ENCODE results near the gene DHX36.
A peak's percentile ranks its signal among the peaks of the same experiment; 100 is the strongest.

Gene DHX36, protein sequence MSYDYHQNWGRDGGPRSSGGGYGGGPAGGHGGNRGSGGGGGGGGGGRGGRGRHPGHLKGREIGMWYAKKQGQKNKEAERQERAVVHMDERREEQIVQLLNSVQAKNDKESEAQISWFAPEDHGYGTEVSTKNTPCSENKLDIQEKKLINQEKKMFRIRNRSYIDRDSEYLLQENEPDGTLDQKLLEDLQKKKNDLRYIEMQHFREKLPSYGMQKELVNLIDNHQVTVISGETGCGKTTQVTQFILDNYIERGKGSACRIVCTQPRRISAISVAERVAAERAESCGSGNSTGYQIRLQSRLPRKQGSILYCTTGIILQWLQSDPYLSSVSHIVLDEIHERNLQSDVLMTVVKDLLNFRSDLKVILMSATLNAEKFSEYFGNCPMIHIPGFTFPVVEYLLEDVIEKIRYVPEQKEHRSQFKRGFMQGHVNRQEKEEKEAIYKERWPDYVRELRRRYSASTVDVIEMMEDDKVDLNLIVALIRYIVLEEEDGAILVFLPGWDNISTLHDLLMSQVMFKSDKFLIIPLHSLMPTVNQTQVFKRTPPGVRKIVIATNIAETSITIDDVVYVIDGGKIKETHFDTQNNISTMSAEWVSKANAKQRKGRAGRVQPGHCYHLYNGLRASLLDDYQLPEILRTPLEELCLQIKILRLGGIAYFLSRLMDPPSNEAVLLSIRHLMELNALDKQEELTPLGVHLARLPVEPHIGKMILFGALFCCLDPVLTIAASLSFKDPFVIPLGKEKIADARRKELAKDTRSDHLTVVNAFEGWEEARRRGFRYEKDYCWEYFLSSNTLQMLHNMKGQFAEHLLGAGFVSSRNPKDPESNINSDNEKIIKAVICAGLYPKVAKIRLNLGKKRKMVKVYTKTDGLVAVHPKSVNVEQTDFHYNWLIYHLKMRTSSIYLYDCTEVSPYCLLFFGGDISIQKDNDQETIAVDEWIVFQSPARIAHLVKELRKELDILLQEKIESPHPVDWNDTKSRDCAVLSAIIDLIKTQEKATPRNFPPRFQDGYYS

DNA sequence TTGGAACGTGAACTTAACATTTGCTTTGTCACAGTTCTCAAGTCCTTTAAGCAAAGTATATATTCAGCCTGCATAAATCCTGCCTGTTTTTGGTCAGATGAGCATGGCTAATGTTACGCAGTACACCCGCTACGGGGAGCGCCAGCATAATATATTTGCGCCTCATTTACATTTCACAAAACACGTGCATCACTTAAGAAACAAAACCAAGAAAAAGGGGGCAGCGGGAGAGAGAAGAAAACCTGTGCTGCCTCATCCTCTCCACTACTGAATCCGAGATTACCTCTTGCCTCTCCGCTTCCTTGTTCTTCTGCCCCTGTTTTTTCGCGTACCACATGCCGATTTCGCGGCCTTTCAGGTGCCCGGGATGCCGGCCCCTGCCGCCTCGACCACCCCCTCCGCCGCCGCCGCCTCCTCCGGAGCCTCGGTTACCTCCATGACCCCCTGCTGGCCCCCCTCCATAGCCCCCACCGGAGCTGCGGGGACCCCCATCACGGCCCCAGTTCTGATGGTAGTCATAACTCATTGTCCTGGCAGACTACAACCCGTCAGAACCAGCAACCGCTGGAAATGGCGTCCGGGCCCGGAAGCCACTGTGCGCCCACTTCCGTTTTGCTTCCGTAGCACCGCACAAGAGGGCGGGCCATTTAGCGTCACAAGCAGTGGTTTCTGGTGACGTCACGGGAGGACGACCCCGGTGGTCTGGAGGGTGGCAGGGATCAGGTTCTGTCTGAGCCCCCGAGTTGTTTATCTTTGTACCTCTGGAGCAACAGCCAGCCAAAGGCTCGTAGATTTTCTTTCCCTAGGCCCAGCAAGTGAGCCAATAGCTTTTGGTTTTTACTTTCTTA, at the start of gene DHX36:
Gene DHX36, minus strand, starts transcription at position 597 of the 848 bp plus-strand sequence. Its CDS starts 71 bp downstream, at position 526.
- DNase-seq (ENCODE audit: low spot score), result peak; percentile 88

DNA sequence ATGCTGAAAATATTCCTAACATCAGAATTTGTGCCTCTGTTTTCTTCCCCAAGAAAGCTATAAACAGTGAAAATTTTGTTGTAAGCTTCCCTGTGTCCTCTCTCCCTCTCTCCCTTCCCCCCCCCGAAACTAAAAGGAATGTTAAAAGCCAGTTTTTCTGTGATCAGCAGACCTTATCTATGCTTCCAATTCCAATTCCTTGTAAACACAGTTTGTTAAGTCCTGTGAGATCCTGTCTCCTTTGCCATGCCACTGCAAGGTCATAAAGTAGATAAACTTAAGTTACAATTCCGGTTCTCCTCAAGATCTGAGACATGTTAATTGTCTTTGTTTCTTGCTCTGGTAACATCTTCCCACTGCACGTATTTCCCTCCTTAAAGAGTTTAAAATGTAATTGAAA, 42.9 kb upstream of the DHX36 start:
- no peak for DNase-seq (ENCODE audit: low spot score)

DNA sequence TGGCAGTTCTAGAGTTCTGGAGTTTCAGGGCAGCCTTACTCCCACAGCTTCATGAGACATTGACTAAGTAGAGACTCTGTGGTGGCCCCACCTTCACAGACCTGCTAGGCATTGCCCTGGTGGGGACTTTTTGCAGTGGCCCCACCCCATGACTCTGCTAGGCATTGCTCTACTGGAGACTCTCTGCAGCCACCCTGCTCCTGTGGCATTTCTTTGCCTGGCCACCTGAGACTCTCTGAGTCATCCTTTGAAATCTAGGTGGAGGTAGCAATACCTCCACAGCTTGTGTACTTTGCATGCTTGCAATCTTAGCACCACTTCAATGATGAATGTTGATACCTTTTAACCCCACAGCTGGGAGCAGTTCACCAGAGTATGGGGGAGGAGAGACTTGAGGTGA, 40.6 kb upstream of the DHX36 start:
- peak; percentile 44 for DNase-seq (ENCODE audit: low spot score)

DNA sequence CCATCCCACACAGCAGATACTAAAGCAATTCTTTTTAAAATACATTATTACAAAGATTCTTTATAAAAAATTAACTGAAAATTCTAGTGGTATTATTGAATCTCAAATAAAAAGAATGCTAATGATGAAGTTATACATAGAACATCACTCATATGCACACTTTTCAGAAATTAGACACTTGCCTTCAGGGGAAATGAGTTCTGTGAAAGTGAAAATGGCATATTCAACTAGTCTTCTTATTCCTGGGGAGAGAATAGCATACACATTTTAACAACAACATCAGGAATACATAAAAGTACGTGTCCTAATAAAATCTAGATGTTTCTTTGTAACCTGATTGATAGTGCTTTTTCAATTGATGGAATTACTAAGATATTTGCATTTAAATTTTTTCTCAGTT, 36.8 kb upstream of the DHX36 start:
- DNase-seq (ENCODE audit: low spot score), result no peak

DNA sequence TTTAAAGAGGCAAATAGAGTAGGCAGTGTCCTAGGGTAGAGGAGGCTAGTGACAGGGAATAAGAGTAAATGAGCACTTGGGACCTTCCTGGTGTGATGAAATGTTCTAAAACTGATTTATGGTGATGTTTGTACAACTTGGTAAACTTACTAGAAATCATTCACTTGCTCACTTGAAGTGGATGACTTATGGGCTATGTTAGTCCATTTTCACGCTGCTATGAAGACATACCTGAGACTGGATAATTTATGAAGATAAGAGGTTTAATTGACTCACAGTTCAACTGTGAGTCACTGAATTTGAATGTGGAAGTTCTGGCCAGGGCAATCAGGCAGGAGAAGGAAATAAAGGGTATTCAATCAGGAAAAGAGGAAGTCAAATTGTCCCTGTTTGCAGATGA, 31.7 kb upstream of the DHX36 start:
- peak; percentile 85 for DNase-seq (ENCODE audit: low spot score)

DNA sequence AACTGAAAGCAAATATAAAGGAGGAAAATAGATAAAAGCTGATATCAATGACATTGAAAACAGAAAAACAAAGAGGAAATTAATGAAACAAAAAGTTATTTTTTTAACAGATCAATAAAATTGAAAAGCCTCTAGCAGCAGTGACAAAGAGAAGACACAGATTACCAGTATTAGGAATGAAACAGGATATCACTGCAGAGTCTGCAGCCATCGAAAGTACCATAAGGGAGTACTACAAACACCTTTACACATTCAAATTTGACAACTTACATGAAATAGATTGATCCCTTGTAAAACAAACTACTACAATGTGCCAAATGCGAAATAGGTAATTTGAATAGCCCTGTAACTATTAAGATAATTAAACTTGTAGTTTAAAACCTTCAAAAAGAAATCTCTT, 24.9 kb upstream of the DHX36 start:
- no peak for DNase-seq (ENCODE audit: low spot score)

DNA sequence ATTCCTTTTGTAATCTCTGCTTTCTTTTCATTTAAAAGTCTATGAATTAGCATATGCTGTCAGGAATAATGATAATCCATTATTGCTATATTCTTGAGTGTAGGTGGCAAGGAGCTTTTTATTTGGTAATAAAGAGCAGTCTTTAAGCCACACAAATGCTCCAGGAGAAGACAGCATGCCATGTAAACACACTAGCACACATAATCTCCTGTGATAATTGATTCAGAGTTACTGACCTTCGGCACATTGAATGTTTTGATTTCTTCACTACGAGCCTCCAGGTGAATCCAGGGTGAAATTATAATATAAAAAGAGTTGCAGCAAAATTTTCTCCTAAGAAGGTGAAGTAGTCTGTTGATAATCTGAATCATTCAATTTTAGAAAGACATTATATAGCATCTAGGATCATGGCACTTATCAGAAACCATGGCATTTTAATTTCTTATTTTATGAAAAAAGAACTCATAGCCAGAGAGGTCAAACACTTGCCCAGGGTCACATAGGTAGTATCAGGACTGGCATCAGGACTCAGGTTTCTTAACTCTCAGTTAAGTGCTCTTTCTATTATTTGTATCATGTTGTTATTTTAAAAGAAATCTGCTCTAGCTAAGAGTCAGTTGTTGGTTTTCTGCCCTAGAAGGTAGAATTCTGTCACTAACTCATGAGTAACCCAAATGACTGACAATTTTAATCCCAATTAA, 21.3 kb upstream of the DHX36 start:
- DNase-seq (ENCODE audit: low spot score), result no peak

DNA sequence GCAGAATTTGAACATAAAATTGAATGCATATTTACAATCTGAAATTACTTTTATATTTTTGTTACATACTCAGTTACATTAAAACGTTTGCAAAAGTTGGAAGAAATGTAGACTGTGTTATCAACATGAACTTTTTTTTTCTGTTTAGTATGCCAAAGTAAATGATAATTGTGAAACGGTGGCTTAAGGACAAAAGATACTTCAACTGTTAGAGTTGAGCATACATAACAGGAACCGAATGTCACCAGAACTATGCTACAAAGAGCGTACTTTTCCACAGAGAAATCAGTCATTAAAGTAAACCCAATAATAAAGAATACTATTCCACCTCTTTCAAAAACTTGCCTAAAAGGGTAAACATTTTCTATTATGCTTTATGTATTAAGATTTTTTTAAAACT, 14.3 kb upstream of the DHX36 start:
- no peak for DNase-seq (ENCODE audit: low spot score)

DNA sequence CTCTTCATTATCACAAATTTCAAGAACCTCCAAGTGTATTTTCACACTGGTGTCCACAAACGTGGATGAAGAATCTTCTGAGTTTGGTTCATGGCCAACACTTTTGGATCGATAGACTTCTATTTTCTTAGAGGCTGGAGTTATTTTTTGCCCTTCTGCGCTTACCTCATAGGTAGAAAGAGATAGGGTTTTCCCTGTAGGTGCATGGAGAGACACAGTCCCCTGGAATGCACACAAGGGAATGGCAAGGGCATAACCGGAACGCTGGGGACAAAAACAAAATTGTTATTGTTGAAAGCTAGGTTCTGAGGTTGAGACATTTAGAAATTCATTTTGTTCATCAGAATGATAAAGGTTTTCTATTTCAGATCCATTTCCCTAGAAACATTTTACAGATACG, 13.7 kb upstream of the DHX36 start:
- DNase-seq (ENCODE audit: low spot score), result no peak

DNA sequence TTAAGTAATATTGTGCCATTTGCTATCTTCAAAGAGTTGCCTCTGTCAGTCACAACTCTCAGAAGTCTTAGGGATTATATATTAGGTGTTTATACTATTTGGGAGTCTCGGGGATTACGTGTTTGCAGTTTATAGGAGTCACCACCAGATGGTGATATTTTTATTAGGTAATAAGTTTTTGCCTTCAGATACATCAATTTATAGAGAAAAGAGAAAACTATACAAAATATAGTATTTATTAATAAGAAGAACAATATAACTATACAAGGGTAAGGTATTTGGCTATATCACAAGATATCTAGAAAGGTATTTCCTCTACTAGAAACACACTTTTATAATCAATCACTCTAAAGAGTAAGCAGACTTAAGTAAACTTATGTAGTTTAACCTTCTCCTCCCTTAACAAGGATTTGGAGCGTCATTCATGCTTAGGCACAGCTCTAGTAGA, 10.7 kb upstream of the DHX36 start:
- peak; percentile 48 for DNase-seq (ENCODE audit: low spot score)

DNA sequence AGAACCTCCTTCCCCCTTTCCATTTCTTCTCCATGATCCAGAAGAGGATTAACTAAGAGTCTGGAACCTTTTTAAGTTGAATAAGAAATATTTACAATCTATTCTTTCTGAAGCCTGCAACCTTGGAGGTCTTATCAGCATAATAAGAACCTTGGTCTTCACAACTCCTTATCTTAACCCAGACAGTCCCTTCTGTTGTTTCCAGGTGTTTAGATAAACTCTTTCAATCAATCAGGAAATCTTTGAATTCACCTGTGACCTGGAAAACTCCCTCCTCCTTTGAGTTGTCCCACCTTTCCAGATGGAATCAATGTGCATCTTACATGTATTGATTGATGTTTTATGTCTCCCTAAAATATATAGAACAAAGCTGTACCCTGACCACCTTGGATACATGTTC, 3.6 kb upstream of the DHX36 start:
- DNase-seq (ENCODE audit: low spot score), result no peak

DNA sequence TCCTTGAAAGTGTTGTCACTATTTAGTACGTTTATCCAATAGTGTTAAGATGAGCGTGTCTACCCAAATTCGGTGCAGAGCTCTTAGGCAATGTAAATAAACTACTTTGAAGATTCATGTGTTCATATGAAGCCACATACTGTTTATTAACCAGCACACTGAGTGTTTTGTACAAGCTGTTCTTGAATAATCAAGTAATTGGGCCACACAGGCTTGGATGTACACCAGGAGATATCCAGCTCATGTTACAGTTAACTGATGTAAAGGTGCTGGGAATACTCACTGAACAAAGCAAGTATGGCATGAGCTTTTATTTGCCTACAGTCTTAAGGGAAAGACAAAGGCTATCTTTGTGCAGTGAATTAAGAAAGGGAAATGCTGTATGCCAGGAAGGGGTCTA, 632 bp upstream of the DHX36 start:
- DNase-seq (ENCODE audit: low spot score), result no peak

DNA sequence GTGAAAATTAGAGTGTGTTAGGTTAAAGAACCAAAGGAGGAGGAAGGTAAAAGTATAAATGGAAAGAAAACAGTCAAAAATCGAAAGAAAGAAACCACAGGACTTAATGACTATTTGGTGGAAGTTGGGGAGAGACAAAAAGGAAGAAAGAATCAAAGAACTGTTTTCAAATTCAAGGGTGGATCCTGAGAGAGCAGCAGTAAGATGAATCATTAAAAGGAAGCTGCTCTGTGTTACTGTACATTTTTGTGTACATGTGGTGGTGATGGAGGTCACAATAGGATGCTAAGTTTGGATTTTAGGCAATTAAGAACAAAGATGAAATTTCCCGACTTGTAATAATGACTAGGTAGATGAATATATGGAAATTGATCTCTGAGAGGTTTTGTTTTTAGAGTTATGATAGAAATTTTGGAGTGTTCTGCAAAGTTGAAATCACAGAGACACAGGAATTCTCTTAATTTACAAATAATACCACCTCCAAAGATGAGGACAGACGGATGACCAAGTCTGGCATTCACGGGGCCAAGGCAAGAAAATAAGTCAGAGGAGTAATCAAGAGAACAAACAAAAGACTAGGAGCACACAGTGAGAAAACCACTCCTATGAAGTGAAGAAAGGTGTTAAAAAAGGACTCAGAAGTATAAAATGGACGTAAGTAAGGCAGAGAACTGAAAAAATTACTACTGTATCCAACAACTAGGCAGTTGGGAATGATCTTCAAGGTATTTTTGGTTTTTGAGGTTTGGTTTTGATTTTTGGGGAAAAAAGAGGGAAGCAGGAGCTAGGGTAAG, 7.1 kb downstream of the DHX36 start:
- no peak for DNase-seq (ENCODE audit: low spot score)

DNA sequence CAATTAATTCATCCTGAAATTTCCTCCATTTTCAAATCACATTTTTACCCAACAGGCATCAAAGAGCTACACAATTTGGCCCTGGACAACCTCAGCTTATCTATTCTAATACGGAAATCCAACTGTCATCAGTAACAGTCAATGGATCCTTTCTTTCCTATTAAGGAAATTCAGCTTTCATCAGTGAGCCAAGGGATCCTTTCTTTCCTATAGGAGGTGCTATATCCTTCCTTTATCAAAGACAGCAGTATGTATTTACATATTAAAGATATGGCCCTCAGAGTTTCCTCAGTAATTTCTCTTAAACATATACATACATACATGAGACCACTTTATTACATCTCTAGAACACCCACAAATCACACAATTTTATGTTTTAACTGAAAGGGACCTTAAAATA, 10.1 kb downstream of the DHX36 start:
- DNase-seq (ENCODE audit: low spot score), result no peak

DNA sequence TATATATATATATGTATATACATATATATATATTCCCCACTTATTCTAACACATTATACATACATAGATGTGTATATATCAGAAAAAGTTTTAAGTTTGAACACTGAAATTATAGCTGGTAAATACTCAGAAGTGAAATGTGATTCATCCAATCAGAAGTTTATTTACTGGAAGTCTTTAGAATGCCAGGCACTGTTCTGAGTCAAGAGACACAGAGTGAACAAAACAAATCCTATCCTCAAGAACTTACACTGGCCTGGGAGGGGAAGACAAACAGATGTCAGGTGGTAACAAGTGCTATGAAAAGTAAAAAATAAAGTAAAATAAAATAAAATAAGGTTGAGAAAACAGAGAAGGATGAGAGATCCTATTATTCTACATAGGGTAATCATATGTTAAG, 13.4 kb downstream of the DHX36 start:
- DNase-seq (ENCODE audit: low spot score), result no peak

DNA sequence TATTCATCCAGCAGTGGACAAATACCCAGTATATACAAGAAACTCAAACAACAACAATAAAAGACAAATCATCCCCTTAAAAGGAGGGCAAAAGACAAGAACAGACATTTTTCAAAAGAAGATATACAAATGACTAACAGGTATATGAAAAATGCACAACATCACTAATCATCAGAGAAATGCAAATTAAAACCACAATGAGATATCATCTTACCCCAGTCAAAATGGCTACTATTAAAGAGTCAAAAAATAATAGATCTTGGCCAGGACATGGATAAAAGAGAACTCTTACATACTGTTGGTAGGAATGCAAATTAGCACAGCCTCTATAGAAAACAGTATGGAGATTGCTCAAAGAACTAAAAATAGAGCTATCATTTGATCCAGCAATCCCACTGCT, 16.9 kb downstream of the DHX36 start:
- no peak for DNase-seq (ENCODE audit: low spot score)

DNA sequence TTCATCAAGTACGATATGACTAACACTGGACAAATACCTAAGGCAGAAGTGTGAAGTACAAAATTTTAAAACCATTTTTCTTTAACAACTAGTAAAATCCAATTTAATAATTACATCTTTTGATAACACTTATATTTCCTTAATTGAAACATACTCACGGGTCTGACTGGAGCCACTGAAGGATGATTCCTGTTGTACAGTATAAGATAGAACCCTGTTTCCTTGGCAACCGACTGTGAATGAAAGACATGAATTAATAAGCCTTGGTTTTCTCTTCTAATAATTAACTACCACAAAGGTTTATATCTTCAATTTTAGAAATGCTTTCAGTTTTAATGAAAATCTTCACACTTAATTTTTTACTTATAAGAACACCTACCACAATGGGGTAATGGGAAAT, 19.4 kb downstream of the DHX36 start:
- peak; percentile 36 for DNase-seq (ENCODE audit: low spot score)

DNA sequence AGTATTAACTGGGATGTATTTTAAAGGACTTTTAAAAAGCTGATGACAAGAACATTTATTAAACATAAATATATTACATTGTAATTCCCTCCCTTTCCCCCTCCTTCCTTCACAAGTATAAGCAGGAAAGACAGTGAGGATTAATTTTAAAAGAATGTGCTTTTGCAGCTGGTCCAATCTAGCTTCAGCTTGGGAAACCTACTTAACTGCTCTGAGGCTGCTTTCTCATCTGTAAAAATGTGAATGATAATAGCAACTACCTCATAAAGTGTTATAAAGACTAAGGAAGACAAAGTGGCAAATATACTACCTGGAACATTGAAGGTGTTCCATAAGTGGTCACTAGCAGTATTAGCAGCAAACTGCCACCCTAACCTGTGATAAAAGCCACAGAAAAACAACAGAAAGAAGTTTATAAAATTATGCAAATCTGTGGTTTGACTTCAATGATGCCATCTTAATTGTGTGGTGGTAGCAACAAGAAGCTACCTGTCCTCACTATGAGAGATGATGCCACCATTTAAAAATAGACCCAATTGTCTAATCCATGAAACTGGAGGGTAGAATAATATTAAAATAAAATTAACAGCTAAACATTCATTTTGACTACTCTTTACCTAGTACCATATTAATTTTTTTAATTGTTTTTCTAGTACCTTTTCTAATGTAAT, 20.0 kb downstream of the DHX36 start:
- peak; percentile 22 for DNase-seq (ENCODE audit: low spot score)

DNA sequence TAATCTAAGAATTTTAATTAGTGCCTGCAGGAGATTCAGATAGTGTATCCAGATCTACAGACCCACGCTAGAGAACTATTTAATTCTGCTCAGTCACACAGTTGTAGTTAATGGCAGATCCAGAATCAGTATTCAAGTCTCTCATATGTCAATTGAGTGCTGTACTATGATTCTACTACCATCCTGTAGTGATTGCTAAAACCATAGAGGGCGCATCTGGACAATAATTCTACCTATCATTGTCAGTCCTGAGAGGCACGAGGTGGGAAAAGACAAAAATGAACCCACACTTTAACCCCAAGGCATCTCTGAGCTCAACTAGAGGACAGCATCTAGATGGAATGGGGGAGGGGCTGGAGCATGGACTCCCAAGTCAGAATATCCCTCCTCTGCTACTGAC, 22.7 kb downstream of the DHX36 start:
- DNase-seq (ENCODE audit: low spot score), result no peak

DNA sequence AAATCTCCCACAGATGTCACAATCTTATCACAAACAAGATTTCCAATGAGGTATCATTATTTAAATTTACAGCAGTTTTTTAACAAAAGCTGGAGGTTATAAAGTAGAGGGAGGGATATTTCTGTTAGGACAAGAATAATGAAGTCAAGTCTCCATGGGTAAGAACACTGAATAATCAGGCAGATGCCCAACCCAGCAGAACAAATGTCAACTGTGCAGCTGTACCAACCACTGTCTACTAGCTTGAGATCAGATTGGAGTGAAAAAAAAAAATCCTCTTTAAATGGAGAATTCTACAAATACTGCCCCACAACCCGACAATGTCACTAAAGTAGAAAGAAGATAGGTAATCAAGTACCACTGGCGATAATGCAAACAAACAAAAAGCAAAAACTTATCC, 30.3 kb downstream of the DHX36 start:
- no peak for DNase-seq (ENCODE audit: low spot score)
